ENCODE results near the gene LRRC53. TPM values are rescaled to one million over a fixed set of nuclear protein-coding genes. Genes with fewer than 3 reads are reported as not detected.

LRRC53 gene
- polyA plus RNA-seq (2013, experiment 1 of 2; ENCODE audit: insufficient read length) = not detected
- polyA plus RNA-seq (2013, experiment 2 of 2; ENCODE audit: insufficient read length) = not detected

DNA sequence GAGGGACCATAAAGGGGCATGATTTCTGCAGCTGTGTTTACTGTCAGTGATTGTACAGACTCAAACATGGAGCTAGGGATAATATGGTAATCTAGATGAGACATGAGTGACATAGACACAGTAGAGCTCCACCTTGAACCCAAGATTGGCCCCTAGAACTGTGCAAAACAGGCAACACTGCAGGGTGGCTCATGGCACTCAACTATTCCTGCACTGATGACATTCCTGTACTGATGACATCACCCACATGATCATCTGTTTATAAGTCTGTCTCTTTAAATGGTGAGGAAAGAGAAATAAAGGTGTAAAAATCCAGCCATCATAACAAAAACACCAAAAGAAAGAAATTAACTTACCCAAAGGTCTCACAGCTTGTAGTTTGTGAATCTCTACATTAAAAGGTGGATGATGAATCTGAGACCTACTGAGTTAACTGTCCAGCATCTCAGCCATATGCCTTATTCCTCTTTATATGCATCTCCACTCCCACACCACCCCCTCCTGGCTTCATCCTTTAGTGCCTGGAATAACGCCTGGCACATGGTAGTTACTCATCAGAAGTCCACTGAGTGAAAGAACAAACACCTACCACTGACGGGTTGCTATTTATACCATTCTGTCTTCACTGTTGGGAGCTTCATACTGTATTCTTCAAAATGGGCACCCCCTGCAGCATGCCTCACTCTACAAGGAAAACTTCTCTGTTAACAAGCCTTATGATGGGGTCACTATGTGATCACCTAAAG, at the start of gene LRRC53:
Gene LRRC53 (minus strand): TSS at position 442 of the 746 bp plus-strand sequence. CDS start 29,262 bp downstream, outside the sequence.
- DNase-seq = no peak

GRCh38 chr1:74549932-74550331, 37.5 kb upstream of the LRRC53 start:
- no peak for DNase-seq

DNA sequence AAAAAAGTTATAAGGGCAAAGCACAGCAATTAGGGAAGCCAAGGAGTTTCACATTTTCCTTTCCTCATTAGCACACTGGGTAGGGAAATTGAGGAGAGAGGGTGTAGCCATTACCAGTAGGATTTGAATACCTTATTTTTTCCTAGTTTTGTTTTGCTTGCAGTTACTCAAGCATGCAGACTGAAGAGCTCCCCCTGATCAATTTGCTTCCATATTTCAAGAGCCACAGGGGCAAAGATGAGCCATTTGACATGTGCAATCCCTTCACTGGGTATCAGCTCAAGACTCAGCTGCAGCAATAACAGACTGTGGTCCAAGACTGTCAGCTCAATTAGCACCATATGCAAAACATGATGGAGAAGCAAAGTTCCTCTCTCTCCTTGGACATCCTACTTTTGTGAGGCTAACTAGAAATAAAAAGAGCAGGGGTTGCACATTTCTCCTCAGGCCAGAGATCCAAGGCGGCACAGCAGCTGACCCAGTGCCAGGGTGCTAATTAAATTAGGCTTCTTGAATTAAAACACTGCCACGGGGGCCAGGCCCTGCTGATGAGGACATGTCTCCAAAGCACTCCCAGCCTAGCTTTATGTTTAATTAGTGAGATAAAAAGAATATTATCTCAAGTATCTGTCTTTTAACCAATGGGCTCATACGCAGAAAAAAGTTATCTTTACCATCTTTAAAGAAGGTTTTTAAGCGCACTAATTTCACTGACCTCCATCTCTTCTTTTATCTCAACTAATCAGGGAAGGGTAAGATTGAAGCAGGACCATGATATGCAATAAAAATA, 36.7 kb upstream of the LRRC53 start:
- no peak for DNase-seq

DNA sequence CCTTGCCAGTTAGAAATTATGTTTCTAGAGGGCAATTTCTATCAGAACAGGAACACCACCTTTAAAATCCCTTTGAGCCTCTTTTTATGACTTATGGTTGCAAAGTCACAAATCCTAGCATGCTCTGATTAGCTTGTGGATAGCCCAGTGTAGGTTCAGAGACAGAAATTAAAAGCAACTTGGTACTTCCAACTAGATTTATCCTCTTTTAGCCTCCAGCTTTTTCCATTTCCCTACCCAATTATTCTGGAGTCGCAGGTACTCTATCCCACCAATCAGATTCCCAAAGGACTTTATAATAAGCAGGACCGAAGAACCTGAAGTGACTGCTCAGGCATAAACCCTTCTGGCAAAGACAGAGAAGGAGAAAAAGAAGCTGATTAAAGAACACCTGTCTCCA, 33.4 kb upstream of the LRRC53 start:
- no peak for DNase-seq

GRCh38 chr1:74534241-74534640, 21.8 kb upstream of the LRRC53 start:
- DNase-seq = peak; percentile 67

DNA sequence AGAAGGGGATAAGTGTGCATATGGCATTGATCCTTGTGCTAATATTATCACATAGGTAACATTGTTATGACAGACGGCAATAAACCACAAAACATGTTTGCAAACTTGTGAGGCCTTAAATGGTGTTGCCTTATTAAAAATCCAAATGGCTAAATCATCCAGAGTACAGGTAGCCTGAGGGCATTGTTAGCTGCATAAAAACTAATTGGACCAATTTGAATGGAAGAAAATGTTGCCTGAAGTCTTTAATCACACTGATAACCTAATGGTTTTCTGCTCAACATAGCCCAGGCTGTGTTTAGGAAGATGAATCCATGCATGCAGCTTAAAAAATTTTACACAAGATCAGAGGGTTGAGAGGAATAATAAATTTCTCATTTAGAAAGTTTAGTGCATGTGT, 19.4 kb upstream of the LRRC53 start:
- no peak for DNase-seq

GRCh38 chr1:74530892-74531291, 18.5 kb upstream of the LRRC53 start:
- no peak for DNase-seq

DNA sequence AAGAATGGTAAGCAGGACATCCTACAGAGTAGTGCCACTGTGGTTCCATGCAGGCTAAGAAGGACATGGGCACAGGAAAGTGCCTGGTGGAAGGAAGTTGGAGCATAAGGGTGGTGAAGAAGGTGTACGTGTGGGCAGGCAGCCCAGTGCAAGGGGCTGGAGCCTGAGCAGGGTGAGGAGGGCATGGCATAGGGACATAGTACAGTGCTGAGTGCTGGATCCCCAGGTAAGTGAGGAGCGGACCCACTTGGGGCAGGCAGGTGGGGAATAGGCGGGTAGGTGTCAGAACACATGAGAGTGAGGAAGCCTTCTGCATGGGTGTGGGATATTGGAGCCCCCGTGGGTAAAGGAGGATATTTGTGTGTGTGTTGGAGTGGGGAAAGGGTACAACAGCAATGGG, 15.7 kb upstream of the LRRC53 start:
- DNase-seq = no peak

- DNase-seq = no peak
These were observed 14.3 kb upstream of the LRRC53 start for GRCh38 chr1:74526708-74527107.

GRCh38 chr1:74523873-74524480, 11.6 kb upstream of the LRRC53 start:
- DNase-seq = no peak

- DNase-seq = no peak
These were observed 9.7 kb upstream of the LRRC53 start for GRCh38 chr1:74522148-74522547.

- DNase-seq = no peak
These were observed 5.2 kb upstream of the LRRC53 start for GRCh38 chr1:74517599-74518051.

- DNase-seq = no peak
These were observed 1.2 kb upstream of the LRRC53 start for GRCh38 chr1:74513411-74514300.

DNA sequence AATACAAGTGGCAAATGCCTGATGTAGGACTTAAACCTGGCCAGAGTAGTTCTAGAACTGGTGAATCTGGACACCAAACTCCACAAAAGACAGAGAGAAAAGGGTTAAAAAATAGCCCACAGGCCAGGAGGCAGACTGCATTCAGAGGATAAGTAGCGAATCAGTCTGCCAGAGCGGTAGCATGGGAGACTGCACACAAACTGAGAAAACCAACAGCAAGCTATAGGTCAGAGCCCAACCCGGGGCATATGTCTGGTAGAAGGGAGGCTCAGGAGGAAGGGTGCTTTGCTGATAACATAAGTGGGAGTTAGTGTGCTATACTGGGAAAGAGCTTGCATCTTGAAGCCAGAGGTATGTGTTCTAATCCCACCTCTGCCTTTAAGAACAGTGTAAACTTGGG, 4.0 kb downstream of the LRRC53 start:
- DNase-seq = no peak

GRCh38 chr1:74505928-74506710, 6.3 kb downstream of the LRRC53 start:
- DNase-seq = no peak

- DNase-seq = no peak
These were observed 7.4 kb downstream of the LRRC53 start for GRCh38 chr1:74504933-74505512.

- DNase-seq = peak; percentile 44
These were observed 8.1 kb downstream of the LRRC53 start for GRCh38 chr1:74504125-74504932.

GRCh38 chr1:74502858-74503257, 9.6 kb downstream of the LRRC53 start:
- no peak for DNase-seq

DNA sequence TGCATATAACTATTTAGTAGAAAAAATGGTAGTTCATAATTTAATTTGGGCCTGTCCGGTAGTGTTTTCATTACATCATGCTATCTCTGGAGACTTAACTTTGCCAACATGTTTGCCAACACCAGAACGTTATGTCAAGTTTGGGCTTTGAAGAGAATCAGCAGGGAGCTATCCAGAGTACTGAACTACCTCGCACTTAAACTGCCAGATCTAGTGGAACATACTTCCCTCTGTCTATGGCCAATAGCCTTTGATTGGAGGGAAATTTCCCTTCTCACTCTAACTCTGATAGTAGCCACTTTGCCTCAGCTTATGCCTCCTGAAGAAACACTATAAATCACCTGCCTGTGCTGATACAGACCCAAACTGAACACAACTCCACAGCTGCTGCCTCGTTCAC, 10.0 kb downstream of the LRRC53 start:
- peak; percentile 41 for DNase-seq

DNA sequence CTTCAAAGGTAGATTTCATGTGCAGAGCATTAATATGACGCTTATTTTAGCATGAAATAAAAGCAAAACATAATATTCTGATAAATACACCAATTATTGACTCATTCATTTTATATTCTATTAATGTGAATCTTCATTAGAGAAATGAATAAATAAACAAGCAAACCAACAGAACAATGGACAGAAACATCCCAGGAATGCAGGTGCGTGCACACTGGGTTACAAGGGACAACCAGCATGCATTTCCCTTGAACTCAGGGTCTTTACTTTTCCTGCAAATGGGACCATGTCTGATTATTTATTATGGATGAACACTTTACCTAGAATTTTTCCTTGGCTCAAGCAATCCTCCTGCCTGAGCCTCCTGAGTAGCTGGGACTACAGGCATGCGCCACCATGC, 13.5 kb downstream of the LRRC53 start:
- DNase-seq = no peak
